NCI-H526 (cell line): ENCODE results near the gene C4BPA.

Experiments used
- DNase-seq, 2 experiments: peaks; one replicate each; lab custom pipeline; 2025; lab: John Stamatoyannopoulos, UW

The C4BPA gene

DNA sequence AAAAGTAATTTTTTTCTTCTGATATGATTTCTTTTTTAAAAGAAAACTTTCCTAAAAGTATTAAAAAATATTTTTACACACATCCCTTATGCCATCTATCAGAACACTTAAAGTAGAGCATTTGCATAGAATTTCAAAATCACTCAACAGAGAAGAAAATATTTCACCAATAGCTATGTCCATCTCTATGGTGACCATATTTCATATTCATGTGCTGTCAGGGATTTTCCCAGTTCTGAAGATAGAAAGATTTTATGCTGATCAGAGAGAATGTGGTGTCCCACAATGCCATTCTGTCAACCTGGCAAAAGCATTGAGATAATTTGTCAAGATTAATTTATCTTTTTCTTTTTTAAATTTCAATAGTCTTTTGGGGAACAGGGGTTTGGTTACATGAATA is 87.0 kb downstream of the C4BPA start:
- DNase-seq, result no peak

DNA sequence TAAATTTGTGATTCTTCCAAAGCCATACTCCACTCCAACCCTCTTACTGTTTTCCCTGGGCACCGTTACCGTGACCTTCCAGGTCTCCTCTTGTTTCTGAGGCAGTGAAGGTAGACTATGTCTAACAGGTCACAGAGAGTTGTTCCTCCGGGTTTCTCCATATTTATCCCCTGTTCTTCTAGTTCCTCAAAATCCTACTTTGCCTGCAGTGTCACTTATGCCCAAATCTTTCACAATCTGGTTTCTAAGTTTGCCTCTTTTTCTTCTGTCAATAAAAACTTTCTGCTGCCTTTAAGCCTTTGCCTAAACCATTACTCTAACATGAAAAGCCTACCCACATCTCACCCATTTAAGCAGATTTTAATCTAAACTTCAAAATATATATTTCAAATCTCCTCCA is 87.7 kb downstream of the C4BPA start:
- no peak for DNase-seq

DNA sequence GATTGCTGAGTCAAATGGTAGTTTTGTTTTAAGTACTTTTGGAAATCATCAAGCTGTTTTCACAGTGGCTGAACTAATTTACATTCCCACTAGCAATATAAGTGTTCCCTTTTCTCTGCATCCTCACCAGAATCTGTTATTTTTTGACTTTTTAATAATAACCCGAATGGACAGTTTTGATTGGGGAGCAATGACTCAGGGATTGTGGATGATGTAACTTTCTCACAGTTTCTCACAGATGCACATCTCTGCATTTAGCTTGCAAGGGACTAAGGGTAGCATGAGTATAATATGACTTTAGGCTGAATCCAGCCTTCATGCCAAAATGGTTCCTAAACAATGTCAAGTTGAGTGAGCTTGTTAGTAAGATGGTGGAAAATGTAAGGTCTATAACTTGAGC is 90.2 kb downstream of the C4BPA start:
- DNase-seq, result no peak
